ENCODE measurements around the gene ZBTB16.

DNA sequence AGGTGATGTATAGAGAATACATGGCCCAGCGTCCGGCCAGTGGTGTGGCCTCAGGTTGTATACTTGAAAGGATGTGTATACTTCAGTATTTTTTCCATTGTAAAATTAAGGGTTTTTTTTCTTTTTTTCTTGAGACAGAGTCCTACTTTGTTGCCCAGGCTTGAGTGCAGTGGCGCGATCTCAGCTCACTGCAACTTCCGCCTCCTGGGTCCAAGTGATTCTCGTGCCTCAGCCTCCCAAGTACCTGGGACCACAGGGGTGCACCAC, 15.8 kb downstream of the ZBTB16 start:
- TF ChIP-seq, protein P1, sequence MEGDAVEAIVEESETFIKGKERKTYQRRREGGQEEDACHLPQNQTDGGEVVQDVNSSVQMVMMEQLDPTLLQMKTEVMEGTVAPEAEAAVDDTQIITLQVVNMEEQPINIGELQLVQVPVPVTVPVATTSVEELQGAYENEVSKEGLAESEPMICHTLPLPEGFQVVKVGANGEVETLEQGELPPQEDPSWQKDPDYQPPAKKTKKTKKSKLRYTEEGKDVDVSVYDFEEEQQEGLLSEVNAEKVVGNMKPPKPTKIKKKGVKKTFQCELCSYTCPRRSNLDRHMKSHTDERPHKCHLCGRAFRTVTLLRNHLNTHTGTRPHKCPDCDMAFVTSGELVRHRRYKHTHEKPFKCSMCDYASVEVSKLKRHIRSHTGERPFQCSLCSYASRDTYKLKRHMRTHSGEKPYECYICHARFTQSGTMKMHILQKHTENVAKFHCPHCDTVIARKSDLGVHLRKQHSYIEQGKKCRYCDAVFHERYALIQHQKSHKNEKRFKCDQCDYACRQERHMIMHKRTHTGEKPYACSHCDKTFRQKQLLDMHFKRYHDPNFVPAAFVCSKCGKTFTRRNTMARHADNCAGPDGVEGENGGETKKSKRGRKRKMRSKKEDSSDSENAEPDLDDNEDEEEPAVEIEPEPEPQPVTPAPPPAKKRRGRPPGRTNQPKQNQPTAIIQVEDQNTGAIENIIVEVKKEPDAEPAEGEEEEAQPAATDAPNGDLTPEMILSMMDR (IDR thresholded peaks at IDR 0.05; ENCODE audit: low read depth, low read length), result no peak
- TF ChIP-seq POLR2A (IDR thresholded peaks at IDR 0.05; ENCODE audit: extremely low read depth, insufficient read length) (no peak), MYC (IDR thresholded peaks at IDR 0.05; ENCODE audit: low read depth, low read length) (no peak)
- TF ChIP-seq, protein P2, sequence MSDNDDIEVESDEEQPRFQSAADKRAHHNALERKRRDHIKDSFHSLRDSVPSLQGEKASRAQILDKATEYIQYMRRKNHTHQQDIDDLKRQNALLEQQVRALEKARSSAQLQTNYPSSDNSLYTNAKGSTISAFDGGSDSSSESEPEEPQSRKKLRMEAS (IDR thresholded peaks at IDR 0.05; ENCODE audit: low read depth, low read length), result no peak

Measured in NB4 (cell line).